Keratinocyte (primary cell): Measurements from ENCODE around the gene ALX4. TPM values are rescaled to one million over a fixed set of nuclear protein-coding genes. Genes with fewer than 3 reads are reported as not detected.

Experiments
- DNase-seq: peaks from one replicate; pipeline ENCODE4 v3.0.0-alpha.2; 2011; ENCODE audit warnings: low read depth, missing footprints, low spot score
- FAIRE-seq: peaks from 2 replicates; lab custom pipeline; 2011; peaks lifted over from hg19 to GRCh38; lab: Jason Lieb, UNC
- H2AFZ ChIP-seq: 2 replicates; pipeline ENCODE4 v1.6.0; 2012; ENCODE audit warnings: low read length, control low read depth, inconsistent platforms; ENCODE audit not compliant: control insufficient read depth
- H3K27ac ChIP-seq: 2 replicates; pipeline ENCODE4 v1.5.1; 2011; ENCODE audit warnings: low read length; ENCODE audit not compliant: control insufficient read depth, insufficient read depth
- H3K27me3 ChIP-seq: 3 replicates; pipeline ENCODE4 v1.6.0; 2011; ENCODE audit warnings: low read length; ENCODE audit not compliant: control insufficient read depth, insufficient read depth; ENCODE audit errors: extremely low read depth
- H3K36me3 ChIP-seq, 2 experiments: 2 replicates in 1 of 2; 3 replicates in 1 of 2; pipeline ENCODE4 v1.5.1; 2011; ENCODE audit warnings: low read length in 2 of 2, mild to moderate bottlenecking in 1 of 2; ENCODE audit not compliant: control insufficient read depth in 2 of 2, insufficient read depth in 2 of 2; ENCODE audit errors: extremely low read depth in 1 of 2
- H3K4me1 ChIP-seq: 3 replicates; pipeline ENCODE4 v1.5.1; 2011; ENCODE audit warnings: low read length; ENCODE audit not compliant: control insufficient read depth, insufficient read depth; ENCODE audit errors: extremely low read depth
- H3K4me2 ChIP-seq: 3 replicates; pipeline ENCODE4 v1.6.0; 2011; ENCODE audit warnings: low read depth, low read length; ENCODE audit not compliant: control insufficient read depth, insufficient read depth; ENCODE audit errors: extremely low read depth
- H3K4me3 ChIP-seq, 3 experiments: fragments of 200-600 bp in 1 of 3; sonication (generic) in 1 of 3; 2 replicates in 2 of 3; 3 replicates in 1 of 3; pipeline ENCODE4 v1.5.1; 2011 to 2016; ENCODE audit warnings: low read length in 3 of 3, mild to moderate bottlenecking in 3 of 3, control low read depth in 2 of 3, inconsistent platforms in 1 of 3, low read depth in 1 of 3, mixed read lengths in 1 of 3, mixed run types in 1 of 3, moderate library complexity in 1 of 3; ENCODE audit not compliant: control insufficient read depth in 2 of 3, insufficient read depth in 2 of 3; ENCODE audit errors: extremely low read depth in 1 of 3
- H3K79me2 ChIP-seq: 2 replicates; pipeline ENCODE4 v1.6.0; 2012; ENCODE audit warnings: low read length; ENCODE audit not compliant: control insufficient read depth, insufficient read depth
- H3K9ac ChIP-seq: 3 replicates; pipeline ENCODE4 v1.6.0; 2011; ENCODE audit warnings: low read length; ENCODE audit not compliant: control insufficient read depth, insufficient read depth; ENCODE audit errors: extremely low read depth
- H3K9me1 ChIP-seq: 3 replicates; pipeline ENCODE4 v1.6.0; 2011; ENCODE audit warnings: low read length; ENCODE audit not compliant: control insufficient read depth, insufficient read depth; ENCODE audit errors: extremely low read depth
- H3K9me3 ChIP-seq: 2 replicates; pipeline ENCODE4 v1.5.1; 2012; ENCODE audit warnings: low read depth, low read length; ENCODE audit not compliant: control insufficient read depth
- H4K20me1 ChIP-seq: 3 replicates; pipeline ENCODE4 v1.6.0; 2011; ENCODE audit warnings: low read length; ENCODE audit not compliant: control insufficient read depth, insufficient read depth; ENCODE audit errors: extremely low read depth
- EZH2 ChIP-seq: IDR thresholded peaks from one replicate; pipeline ENCODE4 v1.6.1; 2012; ENCODE audit warnings: inconsistent platforms, mild to moderate bottlenecking, low read length, moderate library complexity
- dilution Hi-C: fragments of 300-500 bp; cut with MboI; formaldehyde crosslinking; loops from one replicate; pipeline ENCODE4 v1.7.0; 2020; ENCODE audit warnings: low sequenced_read_pairs; ENCODE audit not compliant: extremely low pct_ligation_motif_present
- polyA plus RNA-seq, 5 experiments: library from polyadenylated mRNA; depleted of rRNA in 3 of 5; stranded (reverse) in 3 of 5; stranded (forward) in 1 of 5; unstranded in 1 of 5; fragments of >200 nt; gene quantifications; 1 replicate in 1 of 5; 2 replicates in 3 of 5; 3 replicates in 1 of 5; pipeline versions ENCODE4 v1.2.1 to v1.2.3, GENCODE V29; 2011 to 2012; ENCODE audit warnings: missing spikeins in 2 of 5, low read depth in 1 of 5, low replicate concordance in 1 of 5
- TF ChIP-seq, protein P1 (sequence below), 3 experiments: IDR thresholded peaks in 1 of 3; conservative IDR thresholded peaks in 1 of 3; optimal IDR thresholded peaks in 1 of 3; 2 replicates in 2 of 3; 3 replicates in 1 of 3; pipeline versions ENCODE3 to v1.5.1; 2011; ENCODE audit warnings: low read length in 3 of 3, mild to moderate bottlenecking in 3 of 3, moderate library complexity in 2 of 3, control low read depth in 1 of 3, inconsistent platforms in 1 of 3; ENCODE audit not compliant: insufficient read depth in 2 of 3; ENCODE audit errors: extremely low read depth in 1 of 3

The ALX4 gene
- polyA plus RNA-seq, 1 donor (not counting 4 experiments of a cell fraction or from before 2014, with no cell fraction given): not detected

DNA sequence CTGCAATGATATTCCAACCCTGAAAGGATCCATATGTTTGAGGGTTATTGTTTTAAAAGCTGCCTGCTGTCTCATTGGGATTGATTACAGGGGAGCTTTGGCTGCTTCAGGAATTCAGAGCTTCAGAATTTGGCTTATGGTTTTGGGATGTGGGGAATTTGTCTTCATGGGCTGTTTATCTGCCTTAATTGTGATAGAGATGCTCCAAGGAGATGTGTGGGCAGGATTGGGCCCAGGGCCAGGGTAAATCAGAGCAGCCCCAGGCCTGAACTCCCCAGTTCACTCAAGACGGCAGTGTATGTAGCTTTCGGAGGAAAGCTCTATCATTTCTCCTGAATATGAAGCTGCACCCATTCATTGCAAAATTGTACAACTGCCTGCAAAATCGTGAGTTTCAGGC lies 88.5 kb downstream of the ALX4 start:
- Histone ChIP-seq H3K4me1 (peaks cover 5% of the 10 kb centered on the region), H3K27ac (no peak overlapping the region), H3K4me3 (no peak overlapping the region), H3K4me2 (no peak overlapping the region), H3K9me1 (no peaks in the 10 kb centered on the region), H3K27me3 (no peaks in the 10 kb centered on the region), H4K20me1 (peaks cover 3% of the 10 kb centered on the region), H3K9ac (no peak overlapping the region), H3K79me2 (no peaks in the 10 kb centered on the region), H3K9me3 (no peaks in the 10 kb centered on the region), H3K36me3 (peaks cover under 1 to 3% of the 10 kb centered on the region in 2 experiments), H2AFZ (no peak overlapping the region)
- dilution Hi-C loops: no loop called here
- FAIRE-seq (no peak), DNase-seq (no peak)
- TF ChIP-seq EZH2: no peak
- TF ChIP-seq, protein P1, sequence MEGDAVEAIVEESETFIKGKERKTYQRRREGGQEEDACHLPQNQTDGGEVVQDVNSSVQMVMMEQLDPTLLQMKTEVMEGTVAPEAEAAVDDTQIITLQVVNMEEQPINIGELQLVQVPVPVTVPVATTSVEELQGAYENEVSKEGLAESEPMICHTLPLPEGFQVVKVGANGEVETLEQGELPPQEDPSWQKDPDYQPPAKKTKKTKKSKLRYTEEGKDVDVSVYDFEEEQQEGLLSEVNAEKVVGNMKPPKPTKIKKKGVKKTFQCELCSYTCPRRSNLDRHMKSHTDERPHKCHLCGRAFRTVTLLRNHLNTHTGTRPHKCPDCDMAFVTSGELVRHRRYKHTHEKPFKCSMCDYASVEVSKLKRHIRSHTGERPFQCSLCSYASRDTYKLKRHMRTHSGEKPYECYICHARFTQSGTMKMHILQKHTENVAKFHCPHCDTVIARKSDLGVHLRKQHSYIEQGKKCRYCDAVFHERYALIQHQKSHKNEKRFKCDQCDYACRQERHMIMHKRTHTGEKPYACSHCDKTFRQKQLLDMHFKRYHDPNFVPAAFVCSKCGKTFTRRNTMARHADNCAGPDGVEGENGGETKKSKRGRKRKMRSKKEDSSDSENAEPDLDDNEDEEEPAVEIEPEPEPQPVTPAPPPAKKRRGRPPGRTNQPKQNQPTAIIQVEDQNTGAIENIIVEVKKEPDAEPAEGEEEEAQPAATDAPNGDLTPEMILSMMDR (optimal IDR thresholded peaks at IDR 0.05 in 1 of 3, IDR thresholded peaks at IDR 0.05 in 1 of 3, conservative IDR thresholded peaks at IDR 0.05 in 1 of 3; ENCODE audit: extremely low read depth in 1 of 3, insufficient read depth in 2 of 3, low read length in 3 of 3): no peak

DNA sequence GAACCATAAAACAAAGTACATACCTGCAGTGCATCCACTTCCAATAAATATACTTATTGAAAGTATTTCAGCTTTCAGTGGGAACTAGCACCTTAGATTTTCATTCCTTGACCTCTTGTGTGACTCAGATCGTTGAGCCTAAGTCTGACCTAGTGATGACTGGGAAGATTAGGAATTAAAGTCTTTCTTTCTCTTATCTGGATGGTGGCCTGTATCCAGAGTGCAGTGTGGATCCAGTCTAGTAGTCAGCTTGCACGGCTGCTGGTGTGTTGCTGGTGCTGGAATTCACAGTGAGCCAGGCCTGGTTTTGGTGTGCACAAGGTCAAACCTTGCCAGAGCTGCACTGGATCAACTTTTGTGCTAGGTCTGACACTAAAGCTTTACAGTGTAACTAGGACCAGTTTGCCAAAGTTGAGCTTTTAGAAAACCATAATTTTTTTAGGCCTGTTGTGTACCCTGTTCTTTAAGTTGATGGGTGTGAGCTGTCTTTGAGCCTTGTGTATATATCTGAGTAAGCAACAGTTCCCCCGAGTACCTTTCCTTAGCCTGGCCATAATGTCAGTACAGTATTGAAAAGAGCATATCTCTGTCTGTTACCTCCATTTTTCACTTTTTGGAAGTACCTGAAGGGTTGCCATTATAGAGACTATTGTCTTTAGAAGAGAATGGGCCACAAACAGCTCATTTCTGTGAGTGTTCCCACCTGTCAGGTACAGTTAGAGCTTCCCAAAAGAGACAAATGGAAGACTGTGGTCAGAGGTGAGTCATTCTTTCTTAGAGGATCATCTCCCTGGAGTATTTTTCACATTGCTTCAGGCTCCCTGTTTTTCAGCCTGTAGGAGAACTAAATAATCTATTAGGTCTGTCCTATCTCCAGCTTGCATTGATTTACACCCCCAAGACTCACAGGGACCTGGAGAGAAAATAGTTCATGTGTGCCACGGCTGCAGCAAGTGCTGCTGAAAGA lies 89.8 kb downstream of the ALX4 start:
- Histone ChIP-seq H3K36me3 (peaks cover 0 to 3% of the 10 kb centered on the region in 2 experiments), H3K4me2 (no peak overlapping the region), H3K4me3 (no peak overlapping the region), H3K9ac (no peak overlapping the region), H3K4me1 (peaks cover 5% of the 10 kb centered on the region), H3K9me1 (no peaks in the 10 kb centered on the region), H3K27me3 (no peaks in the 10 kb centered on the region), H3K79me2 (no peaks in the 10 kb centered on the region), H4K20me1 (peaks cover 3% of the 10 kb centered on the region), H3K27ac (no peak overlapping the region), H2AFZ (no peak overlapping the region), H3K9me3 (no peaks in the 10 kb centered on the region)
- dilution Hi-C loops: no loop called here
- TF ChIP-seq EZH2: no peak
- TF ChIP-seq, protein P1 (optimal IDR thresholded peaks at IDR 0.05 in 1 of 3, IDR thresholded peaks at IDR 0.05 in 1 of 3, conservative IDR thresholded peaks at IDR 0.05 in 1 of 3; ENCODE audit: extremely low read depth in 1 of 3, insufficient read depth in 2 of 3, low read length in 3 of 3): no peak
- no peak for FAIRE-seq
- no peak for DNase-seq
